Skeletal muscle tissue (tissue), 4 donors: Measurements from ENCODE around the gene PPP6R2. TPM values are rescaled to one million over a fixed set of nuclear protein-coding genes. Genes with fewer than 3 reads are reported as not detected.

Experiments used
- H3K27ac ChIP-seq: one replicate; pipeline ENCODE4 v1.7.0; 2013; ENCODE audit warnings: mild to moderate bottlenecking, low read depth, low read length, inconsistent platforms
- H3K27me3 ChIP-seq, 3 donors: one replicate each; pipeline ENCODE4 v1.7.0; 2013; ENCODE audit warnings: low read length in 3 of 3; ENCODE audit not compliant: control insufficient read depth in 3 of 3, insufficient read depth in 3 of 3
- H3K36me3 ChIP-seq, 3 donors: one replicate each; pipeline ENCODE4 v1.7.0; 2013; ENCODE audit warnings: low read length in 3 of 3; ENCODE audit not compliant: control insufficient read depth in 3 of 3, insufficient read depth in 3 of 3
- H3K4me1 ChIP-seq, 3 donors: one replicate each; pipeline ENCODE4 v1.7.0; 2013; ENCODE audit warnings: low read length in 3 of 3, mild to moderate bottlenecking in 3 of 3; ENCODE audit not compliant: control insufficient read depth in 3 of 3, insufficient read depth in 3 of 3
- H3K4me3 ChIP-seq, 3 donors: one replicate each; pipeline ENCODE4 v1.7.0; 2013; ENCODE audit warnings: low read length in 3 of 3
- H3K9ac ChIP-seq, 3 donors: one replicate each; pipeline ENCODE4 v1.7.0; 2013; ENCODE audit warnings: low read length in 3 of 3, mild to moderate bottlenecking in 3 of 3, moderate library complexity in 2 of 3, low read depth in 1 of 3
- H3K9me3 ChIP-seq, 3 donors: one replicate each; pipeline ENCODE4 v1.7.0; 2013; ENCODE audit warnings: low read length in 3 of 3; ENCODE audit not compliant: control insufficient read depth in 3 of 3
- total RNA-seq: library from RNA; depleted of rRNA; stranded (reverse); fragments of >200 nt; gene quantifications from one replicate; pipeline ENCODE4 v1.2.3, GENCODE V29; 2014
- donor health status: Osteomylitis.

The PPP6R2 gene
- total RNA-seq, 1 donor from 2014 or later: 28.2 TPM

GRCh38 chr22:50414476-50415248 is 71.5 kb downstream of the PPP6R2 start:
- Histone ChIP-seq H3K4me3 (no peak overlapping the region), H3K27me3 (no peaks in the 10 kb centered on the region), H3K9me3 (no peaks in the 10 kb centered on the region), H3K36me3 (peaks cover 53 to 56% (median 55%) of the 10 kb centered on the region in 3 donors), H3K9ac (no peak overlapping the region), H3K27ac (no peak overlapping the region), H3K4me1 (no peaks in the 10 kb centered on the region)

- Histone ChIP-seq H3K27ac (no peak overlapping the region), H3K36me3 (peaks cover 59 to 64% (median 63%) of the 10 kb centered on the region in 3 donors)
These were observed 72.3 kb downstream of the PPP6R2 start for GRCh38 chr22:50415426-50415825.

GRCh38 chr22:50416996-50417395 is 73.9 kb downstream of the PPP6R2 start:
- H3K9ac ChIP-seq: no peak overlapping the region
- no peak overlapping the region for H3K4me3 ChIP-seq
- no peaks in the 10 kb centered on the region for H3K4me1 ChIP-seq
- H3K27me3 ChIP-seq: no peaks in the 10 kb centered on the region
- H3K27ac ChIP-seq: no peak overlapping the region
- peaks cover 70 to 72% (median 71%) of the 10 kb centered on the region in 3 donors for H3K36me3 ChIP-seq
- no peaks in the 10 kb centered on the region for H3K9me3 ChIP-seq

More at GRCh38 chr22:50415426-50415825, 72.3 kb downstream of the PPP6R2 start:
- Histone ChIP-seq H3K9ac (no peak overlapping the region), H3K27me3 (no peaks in the 10 kb centered on the region), H3K4me1 (no peaks in the 10 kb centered on the region), H3K9me3 (no peaks in the 10 kb centered on the region), H3K4me3 (no peak overlapping the region)

GRCh38 chr22:50417411-50418210 is 74.5 kb downstream of the PPP6R2 start:
- Histone ChIP-seq H3K9me3 (no peaks in the 10 kb centered on the region), H3K9ac (no peak overlapping the region), H3K27ac (no peak overlapping the region), H3K4me1 (no peaks in the 10 kb centered on the region), H3K36me3 (peaks cover 76 to 78% (median 77%) of the 10 kb centered on the region in 3 donors), H3K4me3 (no peak overlapping the region), H3K27me3 (no peaks in the 10 kb centered on the region)

- Histone ChIP-seq H3K27me3 (no peaks in the 10 kb centered on the region), H3K4me1 (no peaks in the 10 kb centered on the region), H3K9ac (no peak overlapping the region), H3K9me3 (no peaks in the 10 kb centered on the region), H3K4me3 (no peak overlapping the region), H3K36me3 (peaks cover 85 to 87% (median 86%) of the 10 kb centered on the region in 3 donors), H3K27ac (no peak overlapping the region)
These were observed 75.5 kb downstream of the PPP6R2 start for GRCh38 chr22:50418624-50419023.

GRCh38 chr22:50419116-50419515 is 76.0 kb downstream of the PPP6R2 start:
- Histone ChIP-seq H3K27ac (no peak overlapping the region), H3K9ac (no peak overlapping the region), H3K9me3 (no peaks in the 10 kb centered on the region), H3K4me1 (no peaks in the 10 kb centered on the region), H3K27me3 (no peaks in the 10 kb centered on the region), H3K36me3 (peaks cover 85 to 87% (median 87%) of the 10 kb centered on the region in 3 donors), H3K4me3 (no peak overlapping the region)

GRCh38 chr22:50420015-50420414 is 76.9 kb downstream of the PPP6R2 start:
- H3K27ac ChIP-seq: no peak overlapping the region
- H3K4me1 ChIP-seq: no peaks in the 10 kb centered on the region
- no peak overlapping the region for H3K4me3 ChIP-seq
- no peaks in the 10 kb centered on the region for H3K9me3 ChIP-seq
- H3K36me3 ChIP-seq: peaks cover 82 to 85% (median 84%) of the 10 kb centered on the region in 3 donors
- no peak overlapping the region for H3K9ac ChIP-seq
- H3K27me3 ChIP-seq: no peaks in the 10 kb centered on the region

GRCh38 chr22:50420581-50420980 is 77.5 kb downstream of the PPP6R2 start:
- Histone ChIP-seq H3K27ac (no peak overlapping the region), H3K9me3 (no peaks in the 10 kb centered on the region), H3K4me1 (no peaks in the 10 kb centered on the region), H3K4me3 (no peak overlapping the region), H3K27me3 (no peaks in the 10 kb centered on the region), H3K36me3 (peaks cover 79 to 85% (median 84%) of the 10 kb centered on the region in 3 donors), H3K9ac (no peak overlapping the region)

- Histone ChIP-seq H3K27me3 (no peaks in the 10 kb centered on the region), H3K4me1 (no peaks in the 10 kb centered on the region), H3K9me3 (no peaks in the 10 kb centered on the region), H3K9ac (no peak overlapping the region), H3K36me3 (peaks cover 66 to 78% (median 73%) of the 10 kb centered on the region in 3 donors), H3K27ac (no peak overlapping the region), H3K4me3 (no peak overlapping the region)
These were observed 78.9 kb downstream of the PPP6R2 start for GRCh38 chr22:50422046-50422445.
